Neural crest cell (in vitro differentiated cells): ENCODE data around the gene CCDC68. TPM values are rescaled to one million over a fixed set of nuclear protein-coding genes. Genes with fewer than 3 reads are reported as not detected.

ENCODE experiments used
- DNase-seq: peaks from one replicate; pipeline ENCODE4 v3.0.0; 2021; ENCODE audit warnings: low read depth, mixed read lengths, low spot score
- H3K27ac Mint-ChIP-seq: one replicate; pipeline ENCODE4 v1.8.0; 2021; ENCODE audit warnings: mild to moderate bottlenecking, mixed read lengths; ENCODE audit not compliant: unreplicated experiment
- H3K27me3 Mint-ChIP-seq: 2 replicates; pipeline ENCODE4 v1.8.0; 2021; ENCODE audit warnings: low read depth, mild to moderate bottlenecking, mixed read lengths
- H3K36me3 Mint-ChIP-seq: 2 replicates; pipeline ENCODE4 v1.8.0; 2021; ENCODE audit warnings: low read depth, mild to moderate bottlenecking, mixed read lengths
- H3K4me1 Mint-ChIP-seq: 2 replicates; pipeline ENCODE4 v1.8.0; 2021; ENCODE audit warnings: mixed read lengths
- H3K4me3 Mint-ChIP-seq: one replicate; pipeline ENCODE4 v1.8.0; 2021; ENCODE audit warnings: mild to moderate bottlenecking, mixed read lengths
- H3K9me3 Mint-ChIP-seq: 2 replicates; pipeline ENCODE4 v1.8.0; 2021; ENCODE audit warnings: mixed read lengths
- total RNA-seq: library from RNA; stranded (reverse); gene quantifications from 2 replicates; pipeline ENCODE4 v1.2.1, GENCODE V29; 2021
- TF ChIP-seq, protein P1 (sequence below): fragments of 200-600 bp; sonication (generic); conservative IDR thresholded peaks from 2 replicates; pipeline ENCODE4 v1.5.0; 2021; ENCODE audit warnings: antibody characterized with exemption, mild to moderate bottlenecking

The CCDC68 gene
- total RNA-seq, 1 donor from 2014 or later: not detected

GRCh38 chr18:54914816-54915215 lies 44.4 kb downstream of the CCDC68 start:
- Mint-ChIP-seq H3K27ac (no peak overlapping the region), H3K9me3 (no peaks in the 10 kb centered on the region), H3K36me3 (no peaks in the 10 kb centered on the region), H3K4me1 (no peaks in the 10 kb centered on the region), H3K27me3 (no peaks in the 10 kb centered on the region), H3K4me3 (no peak overlapping the region)
- TF ChIP-seq, protein P1, sequence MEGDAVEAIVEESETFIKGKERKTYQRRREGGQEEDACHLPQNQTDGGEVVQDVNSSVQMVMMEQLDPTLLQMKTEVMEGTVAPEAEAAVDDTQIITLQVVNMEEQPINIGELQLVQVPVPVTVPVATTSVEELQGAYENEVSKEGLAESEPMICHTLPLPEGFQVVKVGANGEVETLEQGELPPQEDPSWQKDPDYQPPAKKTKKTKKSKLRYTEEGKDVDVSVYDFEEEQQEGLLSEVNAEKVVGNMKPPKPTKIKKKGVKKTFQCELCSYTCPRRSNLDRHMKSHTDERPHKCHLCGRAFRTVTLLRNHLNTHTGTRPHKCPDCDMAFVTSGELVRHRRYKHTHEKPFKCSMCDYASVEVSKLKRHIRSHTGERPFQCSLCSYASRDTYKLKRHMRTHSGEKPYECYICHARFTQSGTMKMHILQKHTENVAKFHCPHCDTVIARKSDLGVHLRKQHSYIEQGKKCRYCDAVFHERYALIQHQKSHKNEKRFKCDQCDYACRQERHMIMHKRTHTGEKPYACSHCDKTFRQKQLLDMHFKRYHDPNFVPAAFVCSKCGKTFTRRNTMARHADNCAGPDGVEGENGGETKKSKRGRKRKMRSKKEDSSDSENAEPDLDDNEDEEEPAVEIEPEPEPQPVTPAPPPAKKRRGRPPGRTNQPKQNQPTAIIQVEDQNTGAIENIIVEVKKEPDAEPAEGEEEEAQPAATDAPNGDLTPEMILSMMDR: no peak
- no peak for DNase-seq

DNA sequence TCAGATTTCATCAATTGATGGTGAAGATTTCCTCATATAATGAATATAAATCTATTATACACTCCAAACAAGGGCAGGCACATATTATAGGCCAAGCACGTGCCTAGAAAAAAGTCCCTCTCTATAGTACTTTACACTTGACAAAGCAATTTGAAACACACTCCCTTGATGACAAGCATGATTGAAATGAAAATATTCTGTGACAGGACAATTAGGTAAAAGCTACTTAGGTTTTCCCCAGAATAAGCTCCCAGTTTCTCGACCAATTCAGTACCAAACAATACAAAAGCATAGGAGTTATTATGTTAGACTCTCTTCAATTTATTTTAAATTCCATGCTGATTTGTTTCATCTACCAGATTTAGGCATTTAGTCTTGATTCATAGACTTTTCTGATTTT lies 47.7 kb downstream of the CCDC68 start:
- H3K4me1 Mint-ChIP-seq: no peaks in the 10 kb centered on the region
- no peak overlapping the region for H3K4me3 Mint-ChIP-seq
- no peak for DNase-seq
- TF ChIP-seq, protein P1: no peak
- no peaks in the 10 kb centered on the region for H3K36me3 Mint-ChIP-seq
- H3K27ac Mint-ChIP-seq: no peak overlapping the region
- H3K27me3 Mint-ChIP-seq: no peaks in the 10 kb centered on the region
- H3K9me3 Mint-ChIP-seq: no peaks in the 10 kb centered on the region

GRCh38 chr18:54910161-54910919 lies 48.9 kb downstream of the CCDC68 start:
- Mint-ChIP-seq H3K36me3 (no peaks in the 10 kb centered on the region), H3K4me3 (no peak overlapping the region), H3K9me3 (no peaks in the 10 kb centered on the region), H3K27me3 (no peaks in the 10 kb centered on the region), H3K4me1 (no peaks in the 10 kb centered on the region), H3K27ac (no peak overlapping the region)
- TF ChIP-seq, protein P1: no peak
- no peak for DNase-seq

DNA sequence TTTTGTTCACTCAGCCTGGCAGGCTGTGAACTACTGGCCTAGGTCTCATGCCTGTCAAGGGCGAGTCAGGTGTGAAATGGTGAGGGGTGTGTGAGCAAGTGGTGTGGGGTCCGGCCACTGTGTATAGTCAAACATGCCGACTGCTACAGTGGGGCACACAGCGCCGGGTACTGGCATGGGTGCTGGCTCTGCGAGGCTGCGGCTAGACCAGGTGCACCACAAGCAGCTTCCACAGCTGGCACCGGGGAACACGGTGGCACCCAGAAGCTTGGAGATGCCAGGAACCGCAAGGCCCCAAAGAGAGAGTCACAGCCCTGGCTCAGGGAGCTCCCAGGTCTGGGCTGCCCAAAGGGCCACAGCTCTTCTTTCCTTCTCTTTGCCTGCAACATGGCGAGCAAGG lies 49.7 kb downstream of the CCDC68 start:
- no peak for DNase-seq
- Mint-ChIP-seq H3K4me3 (no peak overlapping the region), H3K27ac (no peak overlapping the region), H3K4me1 (no peaks in the 10 kb centered on the region), H3K9me3 (no peaks in the 10 kb centered on the region), H3K36me3 (no peaks in the 10 kb centered on the region), H3K27me3 (no peaks in the 10 kb centered on the region)
- TF ChIP-seq, protein P1: no peak

DNA sequence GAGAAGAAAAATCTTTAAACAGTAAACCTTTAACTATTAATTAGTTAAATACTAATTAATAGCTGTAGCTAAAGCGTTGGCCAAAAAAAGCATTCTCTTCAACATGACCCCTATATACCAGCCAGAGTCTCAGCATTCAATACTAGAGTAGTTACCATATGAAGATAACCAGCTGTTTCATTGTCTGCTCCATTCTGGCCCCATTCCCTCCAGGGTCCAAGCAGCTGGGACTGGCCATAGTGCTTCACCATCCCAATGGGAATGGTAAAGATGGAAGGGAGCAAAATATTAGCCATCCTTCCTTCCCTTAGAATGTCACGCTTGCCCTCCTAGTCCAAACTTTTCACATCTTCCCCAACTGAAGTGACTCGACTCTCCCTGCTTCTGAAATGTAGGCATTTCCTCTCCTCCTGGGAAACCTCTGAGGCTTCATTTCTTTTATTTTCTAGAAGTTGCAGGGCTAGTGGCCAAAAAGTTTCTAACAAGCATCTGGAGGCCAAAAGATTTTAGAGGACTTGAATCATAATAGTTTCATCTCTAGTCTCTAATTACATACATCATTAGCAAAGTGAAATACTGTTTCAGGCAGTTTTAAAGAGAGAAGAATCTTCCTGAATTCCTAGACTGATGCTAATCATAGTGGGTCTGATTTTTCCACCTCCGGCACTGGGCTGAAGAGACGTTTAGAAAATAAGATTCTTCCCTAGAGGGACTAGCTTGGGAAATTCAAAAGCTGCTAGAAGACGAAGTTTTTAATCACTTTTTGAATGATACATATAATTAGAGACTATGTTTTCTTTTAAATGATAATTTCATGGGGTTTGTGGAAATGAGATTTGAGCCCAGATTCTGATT lies 52.7 kb downstream of the CCDC68 start:
- no peak for DNase-seq
- H3K36me3 Mint-ChIP-seq: no peaks in the 10 kb centered on the region
- H3K27ac Mint-ChIP-seq: no peak overlapping the region
- no peaks in the 10 kb centered on the region for H3K9me3 Mint-ChIP-seq
- TF ChIP-seq, protein P1: no peak
- H3K4me3 Mint-ChIP-seq: no peak overlapping the region
- no peaks in the 10 kb centered on the region for H3K4me1 Mint-ChIP-seq
- no peaks in the 10 kb centered on the region for H3K27me3 Mint-ChIP-seq
